Measurements from ENCODE around the gene THRB. TPM values are rescaled to one million over a fixed set of nuclear protein-coding genes. Genes with fewer than 3 reads are reported as not detected.

The THRB gene
- total RNA-seq, 2 donors from 2014 or later = 6.7 to 6.9 TPM

DNA sequence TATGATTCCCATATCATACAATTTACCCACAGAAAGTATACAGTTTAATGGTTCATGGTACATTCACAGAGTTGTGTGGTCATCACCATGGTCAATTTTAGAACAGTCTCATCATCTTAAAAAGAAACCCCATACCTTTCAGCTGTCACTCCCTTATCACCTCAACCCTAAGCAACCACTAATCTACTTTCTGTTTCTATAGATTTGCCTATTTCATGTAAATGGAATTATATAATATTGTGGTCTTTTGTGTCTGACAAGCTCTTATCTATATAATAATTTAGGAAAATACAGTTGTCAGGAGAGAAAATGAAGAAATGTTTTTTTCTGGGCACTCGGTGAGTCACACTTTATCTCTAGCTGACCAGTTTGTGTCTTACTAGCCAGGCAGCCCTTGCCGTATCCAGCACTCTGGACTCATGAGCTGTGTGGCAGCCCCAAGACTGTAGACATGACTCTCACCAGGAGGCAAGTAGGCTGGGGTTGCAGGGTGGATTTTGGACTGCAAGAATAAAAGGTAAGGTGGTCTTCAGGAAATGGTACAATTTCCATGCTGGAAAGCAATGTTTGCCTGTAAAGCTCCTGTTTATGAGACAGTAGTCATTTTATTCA, 234.6 kb downstream of the THRB start:
- H3K36me3 ChIP-seq (replicated peaks in 1 of 2; ENCODE audit: insufficient read depth in 1 of 2, low read depth in 2 of 2) = no peaks in the 10 kb centered on the region
- WGBS, 2 donors = 41 to 56% methylated on average over 2 of the region's 2 CpGs
- ATAC-seq = peak; percentile 76
- peak; percentile 28 to 62 (median 52) for DNase-seq
- TF ChIP-seq POLR2A (IDR thresholded peaks at IDR 0.05) = no peak
- TF ChIP-seq CTCF (IDR thresholded peaks at IDR 0.05) = no peak
- peaks cover 18% of the 10 kb centered on the region for H3K4me1 ChIP-seq
- no peaks in the 10 kb centered on the region for H3K27me3 ChIP-seq
- no peaks in the 10 kb centered on the region for H3K9me3 ChIP-seq
- intact Hi-C loops (cut with DNase I) = loop anchor here (10.0 kb wide), 1 partner anchor 385 kb away; no protein-coding TSS in a partner anchor
- H3K4me3 ChIP-seq = no peak overlapping the region
- H3K27ac ChIP-seq = no peak overlapping the region

DNA sequence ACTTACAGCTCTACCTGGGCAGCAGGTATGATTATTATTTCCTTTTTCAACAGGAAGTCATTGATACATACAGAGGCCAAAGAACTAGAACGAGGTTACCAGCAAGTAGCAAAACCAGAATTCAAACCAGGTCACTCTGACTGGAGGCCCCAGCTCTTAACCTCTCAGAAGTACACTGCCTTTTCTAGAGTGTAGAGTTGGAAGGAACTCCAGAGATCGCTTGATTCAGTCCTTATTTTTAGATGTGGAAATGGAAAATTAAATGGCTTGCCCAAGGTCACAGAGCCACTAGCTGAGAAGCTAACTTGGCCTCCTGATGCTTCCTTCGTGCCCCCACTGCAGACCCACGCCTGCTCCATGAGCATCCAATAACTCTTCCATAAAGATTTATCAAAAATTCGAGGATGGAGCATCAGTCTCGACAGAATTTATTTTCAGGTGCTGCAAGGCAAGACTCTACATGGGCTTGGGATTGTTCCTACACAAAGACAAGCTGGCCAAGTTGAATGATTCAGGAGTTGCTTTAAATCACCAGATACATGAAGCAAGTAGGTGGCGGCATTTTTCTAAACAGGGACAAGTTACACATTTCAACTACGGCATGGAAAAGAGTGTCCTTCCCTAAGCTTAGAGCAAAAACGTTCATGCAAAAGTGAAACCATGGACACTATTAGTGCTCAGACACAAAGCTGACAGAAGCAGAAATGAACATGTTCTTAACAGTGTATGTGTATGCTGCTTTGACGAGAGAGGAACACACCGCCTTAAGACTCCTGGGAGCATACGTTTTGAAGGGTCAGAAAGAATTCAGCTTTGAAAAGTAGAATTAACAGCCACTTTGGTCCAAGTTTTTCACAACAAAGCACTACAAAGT, 235.7 kb downstream of the THRB start:
- no peak for TF ChIP-seq POLR2A (IDR thresholded peaks at IDR 0.05)
- TF ChIP-seq CTCF (IDR thresholded peaks at IDR 0.05) = peak in 1 of 7 experiments; percentile 1
- H3K36me3 ChIP-seq (replicated peaks in 1 of 2; ENCODE audit: insufficient read depth in 1 of 2, low read depth in 2 of 2) = no peaks in the 10 kb centered on the region
- H3K27ac ChIP-seq = peak overlapping the region in 3 of 4 donors; percentile 10 to 34 (median 18)
- intact Hi-C loops (cut with DNase I) = no loop called here
- peaks cover 18% of the 10 kb centered on the region for H3K4me1 ChIP-seq
- DNase-seq (no peak), ATAC-seq (peak; percentile 65)
- H3K9me3 ChIP-seq = no peaks in the 10 kb centered on the region
- 50 to 61% methylated on average over 12 of the region's 12 CpGs for WGBS, 2 donors
- no peak overlapping the region for H3K4me3 ChIP-seq
- no peaks in the 10 kb centered on the region for H3K27me3 ChIP-seq

DNA sequence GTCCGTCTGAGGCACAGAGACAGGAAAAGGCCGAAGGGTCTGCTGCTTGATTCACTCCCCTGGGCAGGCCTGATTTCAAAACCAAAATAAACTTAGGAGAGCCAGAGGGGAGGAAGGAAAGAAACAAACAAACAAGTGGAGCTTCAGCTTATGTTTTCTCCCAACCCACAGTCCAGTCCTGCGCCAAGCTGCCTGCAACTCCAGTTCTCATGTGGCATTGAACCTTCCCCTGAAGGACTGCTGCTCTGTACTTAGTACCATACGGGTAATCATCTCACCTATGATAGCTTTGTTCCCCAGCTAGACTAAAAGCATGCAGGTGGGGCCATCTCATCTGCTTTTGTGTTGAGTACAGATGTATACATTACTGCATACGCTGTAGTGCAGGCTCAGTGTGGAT, 236.4 kb downstream of the THRB start:
- DNase-seq (no peak), ATAC-seq (no peak)
- TF ChIP-seq CTCF (IDR thresholded peaks at IDR 0.05) = no peak
- no peak for TF ChIP-seq POLR2A (IDR thresholded peaks at IDR 0.05)
- no peak overlapping the region for H3K27ac ChIP-seq
- WGBS, 2 donors = 92 to 95% methylated on average over 5 of the region's 5 CpGs
- intact Hi-C loops (cut with DNase I) = no loop called here
- no peaks in the 10 kb centered on the region for H3K9me3 ChIP-seq
- no peaks in the 10 kb centered on the region for H3K36me3 ChIP-seq (replicated peaks in 1 of 2; ENCODE audit: insufficient read depth in 1 of 2, low read depth in 2 of 2)
- no peaks in the 10 kb centered on the region for H3K27me3 ChIP-seq
- H3K4me3 ChIP-seq = no peak overlapping the region
- H3K4me1 ChIP-seq = peaks cover 18% of the 10 kb centered on the region

DNA sequence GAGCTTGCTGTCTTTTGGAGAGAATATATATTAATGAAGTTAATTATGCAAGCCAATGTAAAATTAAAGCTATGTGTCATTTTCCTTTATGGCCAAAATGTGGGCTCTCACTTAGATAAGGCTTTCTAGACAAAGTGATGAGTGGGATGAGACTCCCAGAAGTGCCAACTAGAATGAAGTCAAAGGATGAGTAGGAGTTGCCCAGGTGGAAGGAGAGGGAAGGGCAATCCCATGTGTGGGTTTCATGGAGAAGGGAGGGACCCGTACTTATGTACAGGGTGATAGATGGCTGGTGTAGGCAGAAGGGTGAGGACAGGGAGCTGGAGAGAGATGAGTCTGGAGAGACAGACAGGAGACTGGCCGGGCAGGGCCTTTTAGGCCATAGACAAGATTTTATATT, 239.2 kb downstream of the THRB start:
- Histone ChIP-seq H3K4me3 (no peak overlapping the region), H3K9me3 (no peaks in the 10 kb centered on the region), H3K36me3 (replicated peaks in 1 of 2; ENCODE audit: insufficient read depth in 1 of 2, low read depth in 2 of 2) (no peaks in the 10 kb centered on the region), H3K27me3 (no peaks in the 10 kb centered on the region), H3K4me1 (peaks cover 16% of the 10 kb centered on the region), H3K27ac (no peak overlapping the region)
- DNase-seq (no peak), ATAC-seq (no peak)
- intact Hi-C loops (cut with DNase I) = no loop called here
- 89% methylated on average over 2 of the region's 2 CpGs for WGBS, 2 donors
- no peak for TF ChIP-seq POLR2A (IDR thresholded peaks at IDR 0.05)
- no peak for TF ChIP-seq CTCF (IDR thresholded peaks at IDR 0.05)
